CD4-positive, alpha-beta T cell treated with Interleukin-1 beta for 1 hour (primary cell): ENCODE data around the gene TSPYL2.

Source experiments
- DNase-seq, 2 donors: peaks; one replicate each; pipeline ENCODE4 v3.0.0-alpha.2; 2020 to 2022

The TSPYL2 gene

GRCh38 chrX:53081925-53082772, at the start of gene TSPYL2:
TSPYL2 (plus strand) TSS chrX:53082367; CDS start chrX:53082499, 132 bp downstream.
- peak; percentile 96 to 97 for DNase-seq

GRCh38 chrX:53036149-53036548, 46.0 kb upstream of the TSPYL2 start:
- DNase-seq = no peak

- DNase-seq = no peak
Measured at GRCh38 chrX:53039236-53039635, 42.9 kb upstream of the TSPYL2 start.

- no peak for DNase-seq
Measured at GRCh38 chrX:53044995-53045394, 37.2 kb upstream of the TSPYL2 start.

- no peak for DNase-seq
Measured at GRCh38 chrX:53047228-53047627, 34.9 kb upstream of the TSPYL2 start.

- no peak for DNase-seq
Measured at GRCh38 chrX:53048169-53049126, 33.7 kb upstream of the TSPYL2 start, which contains the start of gene GPR173. GPR173 (plus strand) TSS chrX:53048789; CDS start chrX:53076622, 27,833 bp downstream.

- DNase-seq = no peak
Measured at GRCh38 chrX:53049127-53049517, 33.0 kb upstream of the TSPYL2 start.

GRCh38 chrX:53050841-53051240, 31.3 kb upstream of the TSPYL2 start:
- no peak for DNase-seq

- no peak for DNase-seq
Measured at GRCh38 chrX:53055244-53055849, 26.8 kb upstream of the TSPYL2 start.

- no peak for DNase-seq
Measured at GRCh38 chrX:53056292-53056691, 25.9 kb upstream of the TSPYL2 start.

GRCh38 chrX:53065104-53065503, 17.1 kb upstream of the TSPYL2 start:
- no peak for DNase-seq

- DNase-seq = no peak
Measured at GRCh38 chrX:53071064-53071463, 11.1 kb upstream of the TSPYL2 start.

GRCh38 chrX:53071604-53072417, 10.4 kb upstream of the TSPYL2 start:
- DNase-seq = peak; percentile 79 to 85

- DNase-seq = no peak
Measured at GRCh38 chrX:53072418-53073114, 9.6 kb upstream of the TSPYL2 start.

- no peak for DNase-seq
Measured at GRCh38 chrX:53073115-53073586, 9.0 kb upstream of the TSPYL2 start.

- no peak for DNase-seq
Measured at GRCh38 chrX:53075011-53075410, 7.2 kb upstream of the TSPYL2 start.

- DNase-seq = no peak
Measured at GRCh38 chrX:53076671-53077070, 5.5 kb upstream of the TSPYL2 start.

GRCh38 chrX:53077207-53078197, 4.7 kb upstream of the TSPYL2 start:
- no peak for DNase-seq

GRCh38 chrX:53078943-53079342, 3.2 kb upstream of the TSPYL2 start:
- no peak for DNase-seq
